Endothelial cell of umbilical vein (primary cell): Measurements from ENCODE around the gene CDK19. TPM values are rescaled to one million over a fixed set of nuclear protein-coding genes. Genes with fewer than 3 reads are reported as not detected.

Experiments
- BruUV-seq: library from RNA; stranded (reverse); fragments of 400-500 nt; replicated peaks from 2 replicates; lab custom pipeline; 2021; lab: Mats Ljungman, UMichigan
- CTCF ChIA-PET: fragments of 300-600, 350-600 bp; sonication (Branson Sonifier 250); formaldehyde crosslinking; loops from one replicate; lab custom pipeline; 2021; ENCODE audit warnings: antibody characterized with exemption, inconsistent platforms; lab: Charles Lee
- POLR2A ChIA-PET: fragments of 300-600, 350-600 bp; sonication (Branson Sonifier 250); formaldehyde crosslinking; loops from one replicate; lab custom pipeline; 2021; ENCODE audit warnings: antibody characterized with exemption, inconsistent platforms; lab: Charles Lee
- DNase-seq: peaks from one replicate; pipeline ENCODE4 v3.0.0-alpha.2; 2011; ENCODE audit warnings: low read depth, low spot score
- FAIRE-seq: peaks from 2 replicates; lab custom pipeline; 2011; peaks lifted over from hg19 to GRCh38; lab: Jason Lieb, UNC
- H2AFZ ChIP-seq: 2 replicates; pipeline ENCODE4 v1.6.0; 2012; ENCODE audit warnings: low read depth, low read length, control low read depth, inconsistent platforms
- H3K27ac ChIP-seq: 2 replicates; pipeline ENCODE4 v1.5.1; 2011; ENCODE audit warnings: low read depth, mild to moderate bottlenecking, control low read depth, low read length, moderate library complexity; ENCODE audit not compliant: insufficient read depth
- H3K27me3 ChIP-seq, 2 experiments: 2 replicates each; pipeline versions ENCODE4 v1.6.0 to v1.6.1; 2011; ENCODE audit warnings: low read length in 2 of 2, mixed read lengths in 1 of 2; ENCODE audit not compliant: control insufficient read depth in 2 of 2, insufficient read depth in 2 of 2
- H3K36me3 ChIP-seq, 2 experiments: 2 replicates in 1 of 2; 3 replicates in 1 of 2; pipeline ENCODE4 v1.5.1; 2011; ENCODE audit warnings: low read length in 2 of 2, mild to moderate bottlenecking in 1 of 2, moderate library complexity in 1 of 2; ENCODE audit not compliant: control insufficient read depth in 2 of 2, insufficient read depth in 2 of 2; ENCODE audit errors: extremely low read depth in 1 of 2
- H3K4me1 ChIP-seq: 3 replicates; pipeline ENCODE4 v1.5.1; 2011; ENCODE audit warnings: mild to moderate bottlenecking, low read length; ENCODE audit not compliant: control insufficient read depth, insufficient read depth; ENCODE audit errors: extremely low read depth
- H3K4me2 ChIP-seq: 2 replicates; pipeline ENCODE4 v1.6.1; 2011; ENCODE audit warnings: low read length, control low read depth, mixed read lengths; ENCODE audit not compliant: insufficient read depth
- H3K4me3 ChIP-seq, 3 experiments: fragments of 200-600 bp in 1 of 3; sonication (generic), shearing (Covaris generic) in 1 of 3; replicated peaks in 1 of 3; 2 replicates each; pipeline ENCODE4 v1.5.1; 2011 to 2016; ENCODE audit warnings: control low read depth in 3 of 3, low read length in 3 of 3, mild to moderate bottlenecking in 2 of 3, inconsistent platforms in 1 of 3, low read depth in 1 of 3, moderate library complexity in 1 of 3; ENCODE audit not compliant: insufficient read depth in 1 of 3
- H3K79me2 ChIP-seq: 2 replicates; pipeline ENCODE4 v1.6.0; 2012; ENCODE audit warnings: low read length, inconsistent platforms; ENCODE audit not compliant: control insufficient read depth, insufficient read depth
- H3K9ac ChIP-seq: replicated peaks from 2 replicates; pipeline ENCODE3; 2011; ENCODE audit warnings: low read length, control low read depth; ENCODE audit not compliant: insufficient read depth; ENCODE audit errors: extremely low read depth
- H3K9me1 ChIP-seq: replicated peaks from 3 replicates; pipeline ENCODE4 v1.6.0; 2011; ENCODE audit warnings: mild to moderate bottlenecking, low read length; ENCODE audit not compliant: control insufficient read depth, insufficient read depth; ENCODE audit errors: extremely low read depth
- H3K9me3 ChIP-seq: replicated peaks from 2 replicates; pipeline ENCODE4 v1.5.1; 2012; ENCODE audit warnings: low read length, inconsistent platforms; ENCODE audit not compliant: control insufficient read depth, insufficient read depth
- H4K20me1 ChIP-seq: replicated peaks from 2 replicates; pipeline ENCODE3; 2011; ENCODE audit warnings: mild to moderate bottlenecking, low read length; ENCODE audit not compliant: control insufficient read depth, insufficient read depth; ENCODE audit errors: extremely low read depth
- EZH2 ChIP-seq: IDR thresholded peaks from 2 replicates; pipeline ENCODE4 v1.6.1; 2012; ENCODE audit warnings: borderline replicate concordance, low read depth, mild to moderate bottlenecking, moderate library complexity, low read length, inconsistent platforms; ENCODE audit not compliant: severe bottlenecking
- FOS ChIP-seq: IDR thresholded peaks from 2 replicates; pipeline ENCODE4 v1.6.1; 2011; ENCODE audit warnings: mild to moderate bottlenecking, low read length, moderate library complexity, borderline replicate concordance; ENCODE audit not compliant: insufficient read depth
- GATA2 ChIP-seq: IDR thresholded peaks from 2 replicates; pipeline ENCODE4 v1.7.0; 2011; ENCODE audit warnings: low read depth, mild to moderate bottlenecking, moderate library complexity, mixed read lengths, low read length; ENCODE audit not compliant: insufficient read length, insufficient read depth
- JUN ChIP-seq: IDR thresholded peaks from 2 replicates; pipeline ENCODE4 v1.6.1; 2011; ENCODE audit warnings: borderline replicate concordance, low read depth; ENCODE audit not compliant: insufficient read length, insufficient read depth
- MYC ChIP-seq: IDR thresholded peaks from one replicate; pipeline ENCODE4 v1.6.1; 2011; ENCODE audit warnings: mild to moderate bottlenecking, low read depth, low read length
- POLR2A ChIP-seq: IDR thresholded peaks from 2 replicates; pipeline ENCODE4 v1.6.1; 2012; ENCODE audit warnings: low read depth, mild to moderate bottlenecking, control low read depth, low read length
- POLR2AphosphoS5 ChIP-seq: IDR thresholded peaks from 2 replicates; pipeline ENCODE4 v1.6.1; 2012; ENCODE audit warnings: low read depth, mild to moderate bottlenecking, control low read depth, low read length, moderate library complexity; ENCODE audit not compliant: insufficient read depth
- dilution Hi-C: fragments of 300-500 bp; cut with MboI; formaldehyde crosslinking; loops from one replicate; pipeline ENCODE4 v1.15.0; 2019; ENCODE audit warnings: low sequenced_read_pairs; ENCODE audit not compliant: extremely low pct_ligation_motif_present
- intact Hi-C: fragments of 100-400 bp; cut with micrococcal nuclease; formaldehyde crosslinking; loops from one replicate; pipeline ENCODE4 v1.10.0; 2022
- polyA plus RNA-seq, 4 experiments: library from polyadenylated mRNA; depleted of rRNA in 3 of 4; stranded (reverse) in 3 of 4; unstranded in 1 of 4; fragments of >200 nt; gene quantifications; 2 replicates each; pipeline versions ENCODE4 v1.2.1 to v1.2.3, GENCODE V29; 2011 to 2012; ENCODE audit warnings: missing spikeins in 1 of 4
- total RNA-seq: library from RNA; stranded (reverse); gene quantifications from 2 replicates; pipeline ENCODE4 v1.2.3, GENCODE V29; 2021
- TF ChIP-seq, protein P1 (sequence below): IDR thresholded peaks from 2 replicates; pipeline ENCODE4 v1.6.1; 2011; ENCODE audit not compliant: insufficient read depth, insufficient read length
- TF ChIP-seq, protein P2 (sequence below), 2 donors: IDR thresholded peaks; 1 replicate in 1 of 2; 2 replicates in 1 of 2; pipeline ENCODE4 v1.5.1; 2011; ENCODE audit warnings: low read length in 2 of 2, mild to moderate bottlenecking in 2 of 2, moderate library complexity in 2 of 2, control low read depth in 1 of 2, inconsistent platforms in 1 of 2, low read depth in 1 of 2; ENCODE audit not compliant: insufficient read depth in 1 of 2; ENCODE audit errors: extremely low read depth in 1 of 2

CDK19 gene
- total and polyA plus RNA-seq, 2 donors (not counting 3 experiments of a cell fraction or from before 2014, with no cell fraction given) = 4.6 to 12.1 TPM

DNA sequence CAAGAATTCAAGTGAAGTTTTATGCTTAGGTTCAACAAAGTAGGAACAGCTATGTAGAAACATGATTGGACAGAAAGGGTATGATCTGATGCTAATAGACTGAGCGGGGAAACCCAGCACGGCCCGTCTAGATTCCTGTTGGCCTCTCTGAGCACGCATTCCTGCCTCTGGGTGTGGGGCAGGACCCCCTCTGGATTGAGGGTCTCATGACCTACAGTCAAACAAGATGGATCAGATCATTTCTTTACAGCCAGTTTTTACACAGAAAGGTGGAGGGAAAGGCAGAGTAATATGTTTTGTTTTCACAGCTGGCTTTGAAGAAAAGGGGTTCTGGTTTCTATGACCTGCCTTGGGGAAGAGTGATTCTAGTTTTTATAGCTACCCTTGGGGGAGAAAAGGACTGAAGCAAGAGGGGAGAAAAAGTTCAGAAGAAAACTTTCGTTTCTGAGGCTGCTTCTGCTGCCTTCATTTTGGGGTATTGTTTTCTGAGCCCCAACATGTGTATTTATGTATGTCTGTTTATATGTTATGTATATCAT, 239.3 kb downstream of the CDK19 start:
- FAIRE-seq (no peak), DNase-seq (no peak)
- intact Hi-C loops = no loop called here
- Histone ChIP-seq H3K9me3 (no peaks in the 10 kb centered on the region), H3K27me3 (peaks cover 10 to 18% of the 10 kb centered on the region in 2 experiments), H3K4me2 (no peak overlapping the region), H3K36me3 (no peaks in the 10 kb centered on the region), H3K4me1 (no peaks in the 10 kb centered on the region), H2AFZ (no peak overlapping the region), H4K20me1 (no peaks in the 10 kb centered on the region), H3K27ac (no peak overlapping the region), H3K9ac (no peak overlapping the region), H3K9me1 (no peaks in the 10 kb centered on the region), H3K79me2 (no peaks in the 10 kb centered on the region), H3K4me3 (no peak overlapping the region)
- CTCF ChIA-PET = no interaction called here
- BruUV-seq = no TSS peak
- POLR2A ChIA-PET = no interaction called here
- dilution Hi-C loops = no loop called here
- TF ChIP-seq MYC (no peak), POLR2A (no peak), GATA2 (no peak), POLR2AphosphoS5 (no peak), FOS (no peak), EZH2 (no peak), JUN (no peak)
- TF ChIP-seq, protein P1, sequence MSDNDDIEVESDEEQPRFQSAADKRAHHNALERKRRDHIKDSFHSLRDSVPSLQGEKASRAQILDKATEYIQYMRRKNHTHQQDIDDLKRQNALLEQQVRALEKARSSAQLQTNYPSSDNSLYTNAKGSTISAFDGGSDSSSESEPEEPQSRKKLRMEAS = no peak
- TF ChIP-seq, protein P2, sequence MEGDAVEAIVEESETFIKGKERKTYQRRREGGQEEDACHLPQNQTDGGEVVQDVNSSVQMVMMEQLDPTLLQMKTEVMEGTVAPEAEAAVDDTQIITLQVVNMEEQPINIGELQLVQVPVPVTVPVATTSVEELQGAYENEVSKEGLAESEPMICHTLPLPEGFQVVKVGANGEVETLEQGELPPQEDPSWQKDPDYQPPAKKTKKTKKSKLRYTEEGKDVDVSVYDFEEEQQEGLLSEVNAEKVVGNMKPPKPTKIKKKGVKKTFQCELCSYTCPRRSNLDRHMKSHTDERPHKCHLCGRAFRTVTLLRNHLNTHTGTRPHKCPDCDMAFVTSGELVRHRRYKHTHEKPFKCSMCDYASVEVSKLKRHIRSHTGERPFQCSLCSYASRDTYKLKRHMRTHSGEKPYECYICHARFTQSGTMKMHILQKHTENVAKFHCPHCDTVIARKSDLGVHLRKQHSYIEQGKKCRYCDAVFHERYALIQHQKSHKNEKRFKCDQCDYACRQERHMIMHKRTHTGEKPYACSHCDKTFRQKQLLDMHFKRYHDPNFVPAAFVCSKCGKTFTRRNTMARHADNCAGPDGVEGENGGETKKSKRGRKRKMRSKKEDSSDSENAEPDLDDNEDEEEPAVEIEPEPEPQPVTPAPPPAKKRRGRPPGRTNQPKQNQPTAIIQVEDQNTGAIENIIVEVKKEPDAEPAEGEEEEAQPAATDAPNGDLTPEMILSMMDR (IDR thresholded peaks at IDR 0.05; ENCODE audit: extremely low read depth in 1 of 2, insufficient read depth in 1 of 2, low read depth in 1 of 2, low read length in 2 of 2) = no peak
